GM12878 (cell line): ENCODE results near the gene MIPOL1. TPM values are rescaled to one million over a fixed set of nuclear protein-coding genes. Genes with fewer than 3 reads are reported as not detected.

Experiments
- ATAC-seq: fragments of 200-7000 bp; cut with Tn5 transposase; 3 replicates; pipeline ENCODE4 v1.9.1; 2020; ENCODE audit warnings: mild to moderate bottlenecking, moderate library complexity
- BruUV-seq: library from RNA; stranded (reverse); fragments of 400-500 nt; replicated peaks from 2 replicates; lab custom pipeline; 2021; lab: Mats Ljungman, UMichigan
- CTCF ChIA-PET: fragments of 300-600 bp; sonication (Branson Sonifier 250); formaldehyde crosslinking; extraction: SDS; loops from one replicate; lab custom pipeline; 2021; ENCODE audit warnings: inconsistent platforms; lab: Yijun Ruan, JAX
- POLR2A ChIA-PET: fragments of 350-600 bp; formaldehyde crosslinking; extraction: SDS; loops from one replicate; lab custom pipeline; 2021; ENCODE audit warnings: inconsistent platforms; lab: Charles Lee
- RAD21 ChIA-PET: fragments of 300-600 bp; sonication (Branson Sonifier 250); formaldehyde crosslinking; loops from one replicate; lab custom pipeline; 2023; ENCODE audit warnings: antibody characterized with exemption; ENCODE audit not compliant: unreplicated experiment; lab: Charles Lee
- SMC1A ChIA-PET: fragments of 300-600 bp; sonication (Branson Sonifier 250); formaldehyde crosslinking; loops from one replicate; lab custom pipeline; 2023; ENCODE audit not compliant: unreplicated experiment, uncharacterized antibody; lab: Charles Lee
- DNase-seq: peaks from one replicate; pipeline ENCODE4 v3.0.0-alpha.2; 2011; ENCODE audit warnings: low read depth, low spot score
- FAIRE-seq: peaks from 3 replicates; lab custom pipeline; 2011; peaks lifted over from hg19 to GRCh38; lab: Jason Lieb, UNC
- H2AFZ ChIP-seq: 2 replicates; pipeline ENCODE4 v1.6.0; 2011; ENCODE audit warnings: low read depth, low read length, control low read depth; ENCODE audit not compliant: control insufficient read depth
- H3K27ac ChIP-seq: 2 replicates; pipeline ENCODE4 v1.5.1; 2011; ENCODE audit warnings: control low read depth; ENCODE audit not compliant: control insufficient read depth, insufficient read depth
- H3K27me3 ChIP-seq, 2 experiments: replicated peaks in 1 of 2; 2 replicates each; pipeline versions ENCODE4 v1.6.0 to v1.6.1; 2011; ENCODE audit warnings: low read length in 1 of 2; ENCODE audit not compliant: control insufficient read depth in 2 of 2, insufficient read depth in 2 of 2
- H3K36me3 ChIP-seq, 2 experiments: 2 replicates each; pipeline ENCODE4 v1.5.1; 2011; ENCODE audit warnings: low read length in 1 of 2; ENCODE audit not compliant: control insufficient read depth in 2 of 2, insufficient read depth in 2 of 2
- H3K4me1 ChIP-seq: 2 replicates; pipeline ENCODE4 v1.6.1; 2011; ENCODE audit warnings: mild to moderate bottlenecking, low read length, moderate library complexity, mixed read lengths; ENCODE audit not compliant: control insufficient read depth, insufficient read depth
- H3K4me2 ChIP-seq: 2 replicates; pipeline ENCODE4 v1.6.0; 2011; ENCODE audit warnings: control low read depth; ENCODE audit not compliant: control insufficient read depth, insufficient read depth
- H3K4me3 ChIP-seq: fragments of 200-600 bp; sonication (generic); 2 replicates; pipeline ENCODE4 v1.5.1; 2016
- H3K79me2 ChIP-seq: 2 replicates; pipeline ENCODE4 v1.6.0; 2011; ENCODE audit warnings: low read length; ENCODE audit not compliant: control insufficient read depth, insufficient read depth
- H3K9ac ChIP-seq: 2 replicates; pipeline ENCODE4 v1.8.0; 2011; ENCODE audit warnings: low read length, control low read depth, mixed read lengths; ENCODE audit not compliant: control insufficient read depth, insufficient read depth
- H3K9me3 ChIP-seq: replicated peaks from 3 replicates; pipeline ENCODE4 v1.5.1; 2011; ENCODE audit warnings: mild to moderate bottlenecking, low read length; ENCODE audit not compliant: control insufficient read depth, insufficient read depth
- H4K20me1 ChIP-seq: 2 replicates; pipeline ENCODE4 v1.6.0; 2011; ENCODE audit not compliant: control insufficient read depth, insufficient read depth
- ETV6 ChIP-seq, 2 experiments: fragments of 450-650 bp in 1 of 2; IDR thresholded peaks in 1 of 2; conservative IDR thresholded peaks in 1 of 2; 2 replicates each; pipeline ENCODE4 v1.6.1; 2014; ENCODE audit warnings: antibody characterized with exemption in 1 of 2, borderline replicate concordance in 1 of 2, low read depth in 1 of 2, mild to moderate bottlenecking in 1 of 2, moderate library complexity in 1 of 2
- GABPA ChIP-seq: IDR thresholded peaks from 2 replicates; pipeline ENCODE4 v1.6.1; 2014; ENCODE audit warnings: antibody characterized with exemption, low read depth, mild to moderate bottlenecking, inconsistent platforms
- RCOR1 ChIP-seq: conservative IDR thresholded peaks from 2 replicates; pipeline ENCODE4 v1.6.1; 2012; ENCODE audit warnings: low read depth, low read length, improper control_type of control experiment
- SMC3 ChIP-seq: IDR thresholded peaks from 2 replicates; pipeline ENCODE4 v1.6.1; 2011; ENCODE audit warnings: low read length, improper control_type of control experiment, borderline replicate concordance
- STAT1 ChIP-seq: fragments of 450-650 bp; conservative IDR thresholded peaks from 2 replicates; pipeline ENCODE4 v1.6.1; 2014; ENCODE audit warnings: antibody characterized with exemption, mild to moderate bottlenecking
- TCF7 ChIP-seq: IDR thresholded peaks from 2 replicates; pipeline ENCODE4 v1.6.1; 2014; ENCODE audit warnings: antibody characterized with exemption, borderline replicate concordance
- ZNF207 ChIP-seq: fragments of 450-650 bp; IDR thresholded peaks from 2 replicates; pipeline ENCODE4 v1.6.1; 2014; ENCODE audit warnings: antibody characterized with exemption, mild to moderate bottlenecking, borderline replicate concordance
- ZNF24 ChIP-seq: fragments of 450-650 bp; IDR thresholded peaks from 2 replicates; pipeline ENCODE4 v1.6.1; 2017; ENCODE audit warnings: antibody characterized with exemption, mild to moderate bottlenecking
- ZZZ3 ChIP-seq: IDR thresholded peaks from 2 replicates; pipeline ENCODE4 v1.6.1; 2011; ENCODE audit warnings: low read depth; ENCODE audit not compliant: control insufficient read depth, insufficient read length
- WGBS: methylation state at CpG from one replicate; pipeline ENCODE4 v1.1.6; 2016; ENCODE audit warnings: low lambda C conversion rate; ENCODE audit not compliant: insufficient replicate concordance, insufficient coverage; ENCODE audit errors: missing lambda C conversion rate; 5-methylcytosine and 5-hydroxymethylcytosine counted together
- in situ Hi-C: fragments of 300-500 bp; cut with MboI; formaldehyde crosslinking; loops from 9 replicates; pipeline ENCODE4 v1.14.3; 2018; ENCODE audit warnings: mixed read lengths
- intact Hi-C: fragments of 100-400 bp; cut with micrococcal nuclease; formaldehyde crosslinking; loops from one replicate; pipeline ENCODE4 v1.14.2; 2022; ENCODE audit not compliant: unreplicated experiment
- polyA plus RNA-seq, 11 experiments: library from polyadenylated mRNA; depleted of rRNA in 4 of 11; unstranded in 6 of 11; stranded (reverse) in 5 of 11; fragments of >200 nt; fragmentation: Nextera tagmentation in 4 of 11; fragmentation: Illumina TruSeq in 1 of 11; extraction: Ambion mirVana in 4 of 11; extraction: Trizol in 1 of 11; gene quantifications; 1 replicate in 1 of 11; 2 replicates in 10 of 11; pipeline versions ENCODE4 v1.2.1 to v1.2.3, GENCODE V29; 2011 to 2016; ENCODE audit warnings: inconsistent platforms in 2 of 11, missing spikeins in 2 of 11, low read depth in 1 of 11
- total RNA-seq, 4 experiments: library from RNA; depleted of rRNA in 3 of 4; stranded (reverse); fragments of >200 nt in 3 of 4; fragmentation: Illumina TruSeq in 1 of 4; extraction: Trizol in 1 of 4; gene quantifications; 2 replicates each; pipeline versions ENCODE4 v1.2.1 to v1.2.3, GENCODE V29; 2013 to 2021

The MIPOL1 gene
- total and polyA plus RNA-seq, 10 of the 15 experiments (the other 5 are each of a cell fraction or from before 2014, with no cell fraction given) = 0.06 TPM; not detected in 9

GRCh38 chr14:37257501-37258070, 59.8 kb downstream of the MIPOL1 start (continued):
- TF ChIP-seq RCOR1 (no peak), STAT1 (no peak), TCF7 (no peak), ETV6 (conservative IDR thresholded peaks at IDR 0.05 in 1 of 2, IDR thresholded peaks at IDR 0.05 in 1 of 2; ENCODE audit: borderline replicate concordance in 1 of 2, low read depth in 1 of 2) (no peak), ZNF207 (no peak)

- H4K20me1 ChIP-seq = no peaks in the 10 kb centered on the region
- BruUV-seq = no TSS peak
- ChIA-PET RAD21 (no interaction called here), SMC1A (no interaction called here), CTCF (no interaction called here), POLR2A (no interaction called here)
- H2AFZ ChIP-seq = no peak overlapping the region
- H3K9me3 ChIP-seq = no peaks in the 10 kb centered on the region
- ATAC-seq (no peak), DNase-seq (no peak), FAIRE-seq (no peak)
- H3K79me2 ChIP-seq = no peaks in the 10 kb centered on the region
- in situ Hi-C loops = no loop called here
- 3% methylated on average over 2 of the region's 2 CpGs for WGBS
- no peaks in the 10 kb centered on the region for H3K4me1 ChIP-seq
- no peaks in the 10 kb centered on the region for H3K27me3 ChIP-seq
- H3K4me3 ChIP-seq = no peak overlapping the region
- intact Hi-C loops = no loop called here
- H3K36me3 ChIP-seq = no peaks in the 10 kb centered on the region
- H3K9ac ChIP-seq = no peak overlapping the region
- H3K27ac ChIP-seq = no peak overlapping the region
- no peak overlapping the region for H3K4me2 ChIP-seq
- TF ChIP-seq ZNF24 (no peak), GABPA (no peak), ZZZ3 (no peak), SMC3 (no peak)
Observed at GRCh38 chr14:37262649-37263048, 64.9 kb downstream of the MIPOL1 start.
